GM18909 (cell line): ENCODE measurements around the gene PTPRF.
"Not testable (repeated sequence)": the region's sequence is repeated elsewhere in the genome, so short reads cannot be mapped to it uniquely, and the experiment has no call there.

Experiments used
- ATAC-seq: cut with Tn5 transposase; IDR thresholded peaks from one replicate; pipeline ENCODE4 v1.9.1; 2021; ENCODE audit warnings: mild to moderate bottlenecking; ENCODE audit not compliant: unreplicated experiment, poor library complexity

Gene PTPRF

GRCh38 chr1:43530483-43531106 lies at the start of gene PTPRF:
Gene PTPRF (plus strand): TSS chr1:43530883. CDS start chr1:43545076, 14,193 bp downstream.
- no peak for ATAC-seq

- no peak for ATAC-seq
Measured at GRCh38 chr1:43481491-43481890, 49.2 kb upstream of the PTPRF start.

GRCh38 chr1:43482215-43482614 lies 48.5 kb upstream of the PTPRF start:
- no peak for ATAC-seq

- no peak for ATAC-seq
Measured at GRCh38 chr1:43484367-43484766, 46.3 kb upstream of the PTPRF start.

GRCh38 chr1:43488165-43488564 lies 42.5 kb upstream of the PTPRF start:
- no peak for ATAC-seq

GRCh38 chr1:43491061-43491460 lies 39.6 kb upstream of the PTPRF start:
- no peak for ATAC-seq

- ATAC-seq, result no peak
Measured at GRCh38 chr1:43492826-43493225, 37.9 kb upstream of the PTPRF start.

GRCh38 chr1:43493661-43494450 lies 36.8 kb upstream of the PTPRF start:
- ATAC-seq, result no peak

- ATAC-seq, result no peak
Measured at GRCh38 chr1:43495204-43495603, 35.5 kb upstream of the PTPRF start.

- ATAC-seq, result no peak
Measured at GRCh38 chr1:43499898-43500297, 30.8 kb upstream of the PTPRF start.

- ATAC-seq, result not testable (repeated sequence)
Measured at GRCh38 chr1:43501806-43502205, 28.9 kb upstream of the PTPRF start.

- no peak for ATAC-seq
Measured at GRCh38 chr1:43503534-43503933, 27.1 kb upstream of the PTPRF start.

GRCh38 chr1:43505077-43505780 lies 25.5 kb upstream of the PTPRF start:
- ATAC-seq, result no peak

GRCh38 chr1:43506233-43506632 lies 24.4 kb upstream of the PTPRF start:
- no peak for ATAC-seq

- ATAC-seq, result no peak
Measured at GRCh38 chr1:43507296-43508295, 23.1 kb upstream of the PTPRF start.

- ATAC-seq, result peak; percentile 21
Measured at GRCh38 chr1:43509007-43509739, 21.5 kb upstream of the PTPRF start.

GRCh38 chr1:43509740-43510375 lies 20.8 kb upstream of the PTPRF start:
- peak; percentile 51 for ATAC-seq

GRCh38 chr1:43510621-43511020 lies 20.1 kb upstream of the PTPRF start:
- ATAC-seq, result no peak

GRCh38 chr1:43511394-43511793 lies 19.3 kb upstream of the PTPRF start:
- no peak for ATAC-seq
